ENCODE results near the gene KIF1A. TPM values are rescaled to one million over a fixed set of nuclear protein-coding genes. Genes with fewer than 3 reads are reported as not detected.

KIF1A gene
- total RNA-seq, 4 donors from 2014 or later: 2.9 to 15.9 (median 3.2) TPM

GRCh38 chr2:240794178-240794721, 25.8 kb downstream of the KIF1A start:
- H3K9me3 ChIP-seq: no peaks in the 10 kb centered on the region
- TF ChIP-seq POLR2A (IDR thresholded peaks at IDR 0.05) (no peak), EP300 (IDR thresholded peaks at IDR 0.05) (no peak), CTCF (IDR thresholded peaks at IDR 0.05) (no peak), POLR2AphosphoS5 (IDR thresholded peaks at IDR 0.05) (no peak)
- no peak for DNase-seq (ENCODE audit: low spot score in 2 of 2)
- H3K36me3 ChIP-seq: no peaks in the 10 kb centered on the region
- no peaks in the 10 kb centered on the region for H3K4me1 ChIP-seq
- H3K27me3 ChIP-seq: peaks cover 33% of the 10 kb centered on the region
- 74% methylated on average over 14 of the region's 17 CpGs for WGBS
- H3K27ac ChIP-seq: no peak overlapping the region
- H3K4me3 ChIP-seq: no peak overlapping the region

GRCh38 chr2:240793313-240794177, 26.5 kb downstream of the KIF1A start:
- H3K4me3 ChIP-seq: no peak overlapping the region
- WGBS: 72% methylated on average over 20 of the region's 21 CpGs
- TF ChIP-seq POLR2A (IDR thresholded peaks at IDR 0.05): no peak
- TF ChIP-seq EP300 (IDR thresholded peaks at IDR 0.05): no peak
- TF ChIP-seq CTCF (IDR thresholded peaks at IDR 0.05): no peak
- no peak for TF ChIP-seq POLR2AphosphoS5 (IDR thresholded peaks at IDR 0.05)
- no peak overlapping the region for H3K27ac ChIP-seq
- no peaks in the 10 kb centered on the region for H3K4me1 ChIP-seq
- DNase-seq (ENCODE audit: low spot score in 2 of 2): no peak
- H3K27me3 ChIP-seq: peaks cover 31% of the 10 kb centered on the region
- H3K36me3 ChIP-seq: no peaks in the 10 kb centered on the region
- no peaks in the 10 kb centered on the region for H3K9me3 ChIP-seq

GRCh38 chr2:240792629-240793312, 27.2 kb downstream of the KIF1A start:
- peaks cover 25% of the 10 kb centered on the region for H3K27me3 ChIP-seq
- H3K36me3 ChIP-seq: no peaks in the 10 kb centered on the region
- H3K27ac ChIP-seq: no peak overlapping the region
- 78% methylated on average over 13 of the region's 19 CpGs for WGBS
- no peaks in the 10 kb centered on the region for H3K9me3 ChIP-seq
- TF ChIP-seq POLR2A (IDR thresholded peaks at IDR 0.05): no peak
- no peak for TF ChIP-seq CTCF (IDR thresholded peaks at IDR 0.05)
- TF ChIP-seq EP300 (IDR thresholded peaks at IDR 0.05): no peak
- TF ChIP-seq POLR2AphosphoS5 (IDR thresholded peaks at IDR 0.05): no peak
- no peak for DNase-seq (ENCODE audit: low spot score in 2 of 2)
- no peak overlapping the region for H3K4me3 ChIP-seq
- no peaks in the 10 kb centered on the region for H3K4me1 ChIP-seq

GRCh38 chr2:240791821-240792628, 28.0 kb downstream of the KIF1A start:
- no peak for TF ChIP-seq POLR2A (IDR thresholded peaks at IDR 0.05)
- no peak for TF ChIP-seq POLR2AphosphoS5 (IDR thresholded peaks at IDR 0.05)
- Histone ChIP-seq H3K27me3 (peaks cover 26% of the 10 kb centered on the region), H3K36me3 (no peaks in the 10 kb centered on the region), H3K4me1 (no peaks in the 10 kb centered on the region), H3K4me3 (no peak overlapping the region), H3K27ac (no peak overlapping the region), H3K9me3 (no peaks in the 10 kb centered on the region)
- 57% methylated on average over 8 of the region's 15 CpGs for WGBS
- DNase-seq (ENCODE audit: low spot score in 2 of 2): peak in 1 of 2 donors; percentile 53

- H3K4me3 ChIP-seq: no peak overlapping the region
- H3K27me3 ChIP-seq: peaks cover 27% of the 10 kb centered on the region
- no peaks in the 10 kb centered on the region for H3K4me1 ChIP-seq
- 90% methylated on average over 15 of the region's 19 CpGs for WGBS
- H3K27ac ChIP-seq: no peak overlapping the region
- H3K36me3 ChIP-seq: no peaks in the 10 kb centered on the region
- no peaks in the 10 kb centered on the region for H3K9me3 ChIP-seq
- no peak for DNase-seq (ENCODE audit: low spot score in 2 of 2)
- no peak for TF ChIP-seq CTCF (IDR thresholded peaks at IDR 0.05)
- TF ChIP-seq EP300 (IDR thresholded peaks at IDR 0.05): no peak
- no peak for TF ChIP-seq POLR2A (IDR thresholded peaks at IDR 0.05)
- no peak for TF ChIP-seq POLR2AphosphoS5 (IDR thresholded peaks at IDR 0.05)
Measured at GRCh38 chr2:240791221-240791800, 28.7 kb downstream of the KIF1A start.

Data from suprapubic skin (tissue), 4 donors.